ENCODE data around the gene HTRA2. TPM values are rescaled to one million over a fixed set of nuclear protein-coding genes. Genes with fewer than 3 reads are reported as not detected.

Gene HTRA2
- total RNA-seq, 6 donors from 2014 or later: 11.8 to 36.9 (median 27.2) TPM

- no peak overlapping the region for H3K27ac ChIP-seq
- TF ChIP-seq POLR2AphosphoS5 (IDR thresholded peaks at IDR 0.05): no peak
- TF ChIP-seq, protein P1, sequence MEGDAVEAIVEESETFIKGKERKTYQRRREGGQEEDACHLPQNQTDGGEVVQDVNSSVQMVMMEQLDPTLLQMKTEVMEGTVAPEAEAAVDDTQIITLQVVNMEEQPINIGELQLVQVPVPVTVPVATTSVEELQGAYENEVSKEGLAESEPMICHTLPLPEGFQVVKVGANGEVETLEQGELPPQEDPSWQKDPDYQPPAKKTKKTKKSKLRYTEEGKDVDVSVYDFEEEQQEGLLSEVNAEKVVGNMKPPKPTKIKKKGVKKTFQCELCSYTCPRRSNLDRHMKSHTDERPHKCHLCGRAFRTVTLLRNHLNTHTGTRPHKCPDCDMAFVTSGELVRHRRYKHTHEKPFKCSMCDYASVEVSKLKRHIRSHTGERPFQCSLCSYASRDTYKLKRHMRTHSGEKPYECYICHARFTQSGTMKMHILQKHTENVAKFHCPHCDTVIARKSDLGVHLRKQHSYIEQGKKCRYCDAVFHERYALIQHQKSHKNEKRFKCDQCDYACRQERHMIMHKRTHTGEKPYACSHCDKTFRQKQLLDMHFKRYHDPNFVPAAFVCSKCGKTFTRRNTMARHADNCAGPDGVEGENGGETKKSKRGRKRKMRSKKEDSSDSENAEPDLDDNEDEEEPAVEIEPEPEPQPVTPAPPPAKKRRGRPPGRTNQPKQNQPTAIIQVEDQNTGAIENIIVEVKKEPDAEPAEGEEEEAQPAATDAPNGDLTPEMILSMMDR (IDR thresholded peaks at IDR 0.05): no peak
- no peak for TF ChIP-seq POLR2A (IDR thresholded peaks at IDR 0.05)
- TF ChIP-seq EP300 (IDR thresholded peaks at IDR 0.05): no peak
- H3K9me3 ChIP-seq: no peaks in the 10 kb centered on the region
- DNase-seq (no peak), ATAC-seq (ENCODE audit: low FRiP score in 2 of 2) (no peak)
- H3K36me3 ChIP-seq: peaks cover 0 to 3% (median 1%) of the 10 kb centered on the region in 4 donors
- peaks cover 21 to 45% (median 24%) of the 10 kb centered on the region in 4 donors for H3K4me1 ChIP-seq
- H3K27me3 ChIP-seq: no peaks in the 10 kb centered on the region
- no peak overlapping the region for H3K4me3 ChIP-seq
Observed at GRCh38 chr2:74551530-74551929, 21.8 kb downstream of the HTRA2 start.

- TF ChIP-seq, protein P1 (IDR thresholded peaks at IDR 0.05): no peak
- TF ChIP-seq POLR2AphosphoS5 (IDR thresholded peaks at IDR 0.05) (no peak), EP300 (IDR thresholded peaks at IDR 0.05) (no peak), POLR2A (IDR thresholded peaks at IDR 0.05) (no peak)
- ATAC-seq (ENCODE audit: low FRiP score in 2 of 2) (no peak), DNase-seq (peak in 1 of 2 donors; percentile 42)
- Histone ChIP-seq H3K4me3 (no peak overlapping the region), H3K27ac (no peak overlapping the region), H3K4me1 (peaks cover 21 to 47% (median 24%) of the 10 kb centered on the region in 4 donors), H3K27me3 (no peaks in the 10 kb centered on the region), H3K9me3 (no peaks in the 10 kb centered on the region), H3K36me3 (peaks cover 0 to 9% (median 7%) of the 10 kb centered on the region in 4 donors)
- 77 to 82% methylated on average over 12 to 16 of the region's 21 CpGs for WGBS, 2 donors
Observed at GRCh38 chr2:74551942-74552913, 22.5 kb downstream of the HTRA2 start.

- TF ChIP-seq POLR2A (IDR thresholded peaks at IDR 0.05) (no peak), POLR2AphosphoS5 (IDR thresholded peaks at IDR 0.05) (no peak), EP300 (IDR thresholded peaks at IDR 0.05) (no peak)
- TF ChIP-seq, protein P1 (IDR thresholded peaks at IDR 0.05): no peak
- 57 to 58% methylated on average over 19 to 26 of the region's 27 CpGs for WGBS, 2 donors
- H3K27ac ChIP-seq: peak overlapping the region in 2 of 4 donors; percentile 88 to 89
- H3K4me1 ChIP-seq: peaks cover 21 to 47% (median 24%) of the 10 kb centered on the region in 4 donors
- no peaks in the 10 kb centered on the region for H3K27me3 ChIP-seq
- peaks cover 0 to 9% (median 7%) of the 10 kb centered on the region in 4 donors for H3K36me3 ChIP-seq
- DNase-seq (peak in 1 of 2 donors; percentile 58), ATAC-seq (ENCODE audit: low FRiP score in 2 of 2) (no peak)
- peak overlapping the region in 3 of 4 donors; percentile 70 to 97 (median 73) for H3K4me3 ChIP-seq
- no peaks in the 10 kb centered on the region for H3K9me3 ChIP-seq
Observed at GRCh38 chr2:74552914-74553811, 23.4 kb downstream of the HTRA2 start.

DNA sequence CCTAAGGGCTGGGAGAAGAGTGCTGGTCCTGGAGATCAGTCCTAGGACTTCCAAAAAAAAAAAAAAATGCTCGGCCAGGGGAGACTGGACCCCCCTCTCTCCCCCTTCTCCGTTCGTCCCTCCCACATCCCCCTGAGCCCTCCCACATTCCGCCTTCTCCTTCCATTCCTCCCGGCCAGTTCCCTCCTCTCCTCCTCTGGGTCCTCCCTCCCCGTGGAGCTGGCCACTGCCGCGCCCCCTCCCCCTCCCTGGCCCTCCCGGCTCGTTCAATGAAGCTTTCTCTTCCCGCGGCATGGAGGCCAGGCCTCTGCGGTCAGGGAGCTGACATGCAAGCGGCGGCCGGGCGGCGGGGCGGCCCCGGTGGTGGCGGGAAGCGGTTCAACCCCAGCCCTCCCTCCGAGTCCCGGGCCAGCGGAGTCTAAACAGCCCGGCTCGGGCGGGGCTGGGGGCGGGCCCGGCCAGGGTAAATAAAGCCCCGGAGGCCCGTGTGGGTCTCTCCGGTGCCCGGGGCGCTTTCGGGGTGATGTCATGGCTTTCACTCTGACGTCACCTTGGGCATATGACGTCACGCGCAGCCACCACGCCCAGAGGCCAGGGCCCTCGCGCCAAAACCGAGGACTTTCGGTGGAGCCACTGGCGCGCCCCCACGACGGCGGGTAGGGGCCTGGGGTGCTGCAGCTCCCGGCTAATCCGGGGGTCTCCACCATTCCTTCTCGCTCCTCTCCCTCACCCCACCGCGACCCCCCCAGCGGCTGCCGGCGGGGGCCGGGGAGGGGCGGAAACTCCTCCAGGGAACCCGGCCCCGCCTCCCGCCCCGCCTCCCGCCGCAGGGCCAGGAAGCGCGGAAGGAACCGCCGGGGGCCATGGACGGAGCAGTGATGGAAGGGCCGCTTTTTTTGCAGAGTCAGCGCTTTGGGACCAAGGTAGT, 24.4 kb downstream of the HTRA2 start, which contains the start of the genes DOK1 and LOXL3:
DOK1 (plus strand) TSS at position 829 of the 928 bp plus-strand sequence; CDS start at position 864, 35 bp downstream.
LOXL3 (minus strand) TSS at position 51 of the 928 bp plus-strand sequence. CDS start 1,308 bp downstream, outside the sequence.
- 2% methylated on average over 28 to 48 of the region's 73 CpGs for WGBS, 2 donors
- Histone ChIP-seq H3K4me1 (peaks cover 18 to 37% (median 21%) of the 10 kb centered on the region in 4 donors), H3K4me3 (peak within 1 kb of the TSS; percentile 68 to 97 (median 72)), H3K27me3 (no peaks in the 10 kb centered on the region), H3K36me3 (peaks cover 0 to 9% (median 7%) of the 10 kb centered on the region in 4 donors), H3K27ac (peak within 1 kb of the TSS; percentile 87 to 89 (median 88)), H3K9me3 (no peaks in the 10 kb centered on the region)
- ATAC-seq (ENCODE audit: low FRiP score in 2 of 2) (peak; percentile 92 to 94), DNase-seq (peak; percentile 92 to 98)
- TF ChIP-seq POLR2AphosphoS5 (IDR thresholded peaks at IDR 0.05) (peak in 1 of 2 donors; percentile 51), POLR2A (IDR thresholded peaks at IDR 0.05) (peak in 2 of 4 donors; percentile 40 to 55), EP300 (IDR thresholded peaks at IDR 0.05) (no peak)
- TF ChIP-seq, protein P1 (IDR thresholded peaks at IDR 0.05): peak in 1 of 6 experiments; percentile 25
